Ovary (tissue), 3 donors: ENCODE measurements around the gene DNHD1.

Experiments
- EP300 ChIP-seq: sonication (generic); formaldehyde crosslinking; IDR thresholded peaks from one replicate; pipeline ENCODE4 v1.6.1; 2017; ENCODE audit warnings: antibody characterized with exemption
- POLR2A ChIP-seq: fragments of 450-650 bp; IDR thresholded peaks from one replicate; pipeline ENCODE4 v1.6.1; 2017; ENCODE audit warnings: antibody characterized with exemption, mild to moderate bottlenecking, moderate library complexity
- TF ChIP-seq, protein P1 (sequence below), 3 donors: fragments of 450-650 bp in 2 of 3; fragments of 200-600 bp in 1 of 3; IDR thresholded peaks; one replicate each; pipeline versions ENCODE4 v1.5.1 to v1.8.0; 2016 to 2022; ENCODE audit warnings: antibody characterized with exemption in 3 of 3, mild to moderate bottlenecking in 1 of 3
- donor health status: DM: no; HTN: no; CAD: no.

DNA sequence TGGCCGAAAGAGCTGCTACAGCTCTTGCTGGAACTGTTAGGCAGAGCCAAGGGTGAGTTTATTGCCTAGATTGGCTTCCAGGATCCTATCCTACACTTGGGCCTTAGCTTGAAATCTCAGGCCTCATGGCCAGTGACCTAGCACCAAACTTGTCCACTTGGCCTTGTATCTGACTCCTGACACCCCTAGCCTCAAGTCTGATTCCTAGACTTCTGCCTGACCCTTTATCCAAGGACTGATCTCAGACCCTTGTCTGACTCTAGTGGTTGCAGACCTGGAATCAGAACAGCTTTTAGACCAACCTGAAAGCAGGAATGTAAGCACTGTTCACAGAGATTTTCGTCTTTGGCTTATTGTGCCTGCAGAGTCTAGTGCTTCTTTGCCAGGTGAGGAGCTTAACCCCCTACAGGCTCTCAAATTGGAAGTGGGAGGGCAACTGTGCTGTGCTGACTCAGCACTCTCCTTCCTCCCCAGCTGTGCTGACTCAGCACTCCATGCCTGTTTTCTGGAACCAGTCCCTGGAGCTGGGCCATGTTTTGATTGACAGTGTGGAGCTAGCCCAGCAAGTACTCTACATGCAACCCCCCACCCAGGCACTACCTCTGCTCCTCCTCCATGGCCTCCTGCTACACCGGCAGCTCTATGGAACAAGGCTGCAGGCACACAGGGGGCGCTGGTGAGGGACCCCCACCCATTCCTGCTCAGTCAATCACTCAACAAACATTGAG is 71.3 kb downstream of the DNHD1 start:
- TF ChIP-seq POLR2A (no peak), EP300 (no peak)
- TF ChIP-seq, protein P1, sequence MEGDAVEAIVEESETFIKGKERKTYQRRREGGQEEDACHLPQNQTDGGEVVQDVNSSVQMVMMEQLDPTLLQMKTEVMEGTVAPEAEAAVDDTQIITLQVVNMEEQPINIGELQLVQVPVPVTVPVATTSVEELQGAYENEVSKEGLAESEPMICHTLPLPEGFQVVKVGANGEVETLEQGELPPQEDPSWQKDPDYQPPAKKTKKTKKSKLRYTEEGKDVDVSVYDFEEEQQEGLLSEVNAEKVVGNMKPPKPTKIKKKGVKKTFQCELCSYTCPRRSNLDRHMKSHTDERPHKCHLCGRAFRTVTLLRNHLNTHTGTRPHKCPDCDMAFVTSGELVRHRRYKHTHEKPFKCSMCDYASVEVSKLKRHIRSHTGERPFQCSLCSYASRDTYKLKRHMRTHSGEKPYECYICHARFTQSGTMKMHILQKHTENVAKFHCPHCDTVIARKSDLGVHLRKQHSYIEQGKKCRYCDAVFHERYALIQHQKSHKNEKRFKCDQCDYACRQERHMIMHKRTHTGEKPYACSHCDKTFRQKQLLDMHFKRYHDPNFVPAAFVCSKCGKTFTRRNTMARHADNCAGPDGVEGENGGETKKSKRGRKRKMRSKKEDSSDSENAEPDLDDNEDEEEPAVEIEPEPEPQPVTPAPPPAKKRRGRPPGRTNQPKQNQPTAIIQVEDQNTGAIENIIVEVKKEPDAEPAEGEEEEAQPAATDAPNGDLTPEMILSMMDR (IDR thresholded peaks at IDR 0.05) = no peak
